Testis (tissue), 2 donors: ENCODE data around the gene MAT2A.

Experiments used
- POLR2A ChIP-seq: fragments of 450-650 bp; IDR thresholded peaks from one replicate; pipeline ENCODE4 v1.6.1; 2017; ENCODE audit warnings: antibody characterized with exemption, mild to moderate bottlenecking, moderate library complexity
- TF ChIP-seq, protein P1 (sequence below), 3 experiments: fragments of 450-650 bp in 2 of 3; fragments of 200-600 bp in 1 of 3; sonication (generic) in 1 of 3; IDR thresholded peaks; one replicate each; pipeline ENCODE4 v1.5.1; 2016 to 2019; ENCODE audit warnings: antibody characterized with exemption in 3 of 3, mild to moderate bottlenecking in 2 of 3, moderate library complexity in 1 of 3

GRCh38 chr2:85501248-85501647, 37.7 kb upstream of the MAT2A start:
- TF ChIP-seq POLR2A: no peak
- TF ChIP-seq, protein P1, sequence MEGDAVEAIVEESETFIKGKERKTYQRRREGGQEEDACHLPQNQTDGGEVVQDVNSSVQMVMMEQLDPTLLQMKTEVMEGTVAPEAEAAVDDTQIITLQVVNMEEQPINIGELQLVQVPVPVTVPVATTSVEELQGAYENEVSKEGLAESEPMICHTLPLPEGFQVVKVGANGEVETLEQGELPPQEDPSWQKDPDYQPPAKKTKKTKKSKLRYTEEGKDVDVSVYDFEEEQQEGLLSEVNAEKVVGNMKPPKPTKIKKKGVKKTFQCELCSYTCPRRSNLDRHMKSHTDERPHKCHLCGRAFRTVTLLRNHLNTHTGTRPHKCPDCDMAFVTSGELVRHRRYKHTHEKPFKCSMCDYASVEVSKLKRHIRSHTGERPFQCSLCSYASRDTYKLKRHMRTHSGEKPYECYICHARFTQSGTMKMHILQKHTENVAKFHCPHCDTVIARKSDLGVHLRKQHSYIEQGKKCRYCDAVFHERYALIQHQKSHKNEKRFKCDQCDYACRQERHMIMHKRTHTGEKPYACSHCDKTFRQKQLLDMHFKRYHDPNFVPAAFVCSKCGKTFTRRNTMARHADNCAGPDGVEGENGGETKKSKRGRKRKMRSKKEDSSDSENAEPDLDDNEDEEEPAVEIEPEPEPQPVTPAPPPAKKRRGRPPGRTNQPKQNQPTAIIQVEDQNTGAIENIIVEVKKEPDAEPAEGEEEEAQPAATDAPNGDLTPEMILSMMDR (IDR thresholded peaks at IDR 0.05): no peak
